GM18873 (cell line): Measurements from ENCODE around the gene NBPF3.
"Not testable (repeated sequence)": the region's sequence is repeated elsewhere in the genome, so short reads cannot be mapped to it uniquely, and the experiment has no call there.

Experiments
- ATAC-seq: cut with Tn5 transposase; IDR thresholded peaks from one replicate; pipeline ENCODE4 v1.9.1; 2021; ENCODE audit warnings: mild to moderate bottlenecking, moderate library complexity, moderate number of reproducible peaks; ENCODE audit not compliant: unreplicated experiment, low FRiP score

NBPF3 gene

DNA sequence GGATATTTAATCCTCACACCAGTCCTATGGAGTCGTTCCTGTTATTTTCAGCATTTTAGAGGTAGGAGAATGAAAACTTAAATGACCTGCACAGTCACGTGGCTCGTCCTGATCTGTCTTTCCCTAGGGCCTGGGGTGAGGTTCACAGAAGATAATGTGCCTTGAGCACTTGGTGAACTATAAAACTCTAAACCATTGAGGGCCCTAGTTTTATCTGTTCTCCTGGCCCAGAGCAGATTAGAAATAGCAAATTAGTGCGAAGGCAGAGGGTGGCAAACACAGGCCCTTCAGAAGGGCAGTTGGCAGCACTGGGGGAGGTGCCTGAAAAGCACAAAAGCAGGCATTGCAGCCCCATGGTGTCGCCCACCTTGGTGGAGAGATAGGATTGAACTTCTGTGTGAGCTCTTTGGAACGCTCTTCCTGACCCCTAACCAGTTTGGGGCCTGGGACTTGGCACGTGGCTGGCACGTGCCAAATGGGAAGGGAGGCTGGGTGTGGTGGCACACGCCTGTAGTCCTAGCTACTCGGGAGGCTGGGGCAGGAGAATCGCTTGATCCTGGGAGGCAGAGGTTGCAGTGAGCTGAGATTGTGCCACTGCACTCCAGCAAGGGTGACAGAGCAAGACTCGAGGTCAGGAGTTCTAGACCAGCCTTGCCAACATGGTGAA is 1.2 kb upstream of the NBPF3 start:
- ATAC-seq = not testable (repeated sequence)

- no peak for ATAC-seq
Measured at GRCh38 chr1:21439345-21439720, 604 bp upstream of the NBPF3 start.

DNA sequence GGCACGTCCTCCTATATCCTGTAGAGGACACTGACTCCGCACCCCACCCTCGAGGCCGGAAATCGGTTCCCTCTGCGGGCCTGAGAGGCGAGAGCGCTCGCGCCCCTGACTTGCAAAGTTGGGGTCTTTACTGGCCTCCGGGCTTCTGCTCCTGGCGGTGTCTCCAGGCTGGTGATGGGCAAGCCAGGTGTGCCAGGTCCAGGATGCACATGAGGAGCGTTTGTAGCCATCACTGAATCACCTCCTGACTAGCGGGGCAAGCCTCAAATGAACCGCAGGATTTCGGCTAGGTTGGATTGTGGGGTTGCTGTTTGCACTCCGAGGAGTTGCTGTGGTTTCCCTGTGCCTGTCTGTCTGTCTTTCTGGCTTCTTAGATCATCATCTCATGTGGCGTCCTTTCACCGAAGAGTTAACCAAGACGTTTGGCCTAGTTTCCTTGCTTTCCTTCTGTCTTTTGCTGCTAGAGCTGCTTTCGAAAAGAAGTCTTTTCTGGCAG is 741 bp downstream of the NBPF3 start:
- ATAC-seq = not testable (repeated sequence)

GRCh38 chr1:21446647-21447046 is 6.7 kb downstream of the NBPF3 start:
- not testable (repeated sequence) for ATAC-seq

DNA sequence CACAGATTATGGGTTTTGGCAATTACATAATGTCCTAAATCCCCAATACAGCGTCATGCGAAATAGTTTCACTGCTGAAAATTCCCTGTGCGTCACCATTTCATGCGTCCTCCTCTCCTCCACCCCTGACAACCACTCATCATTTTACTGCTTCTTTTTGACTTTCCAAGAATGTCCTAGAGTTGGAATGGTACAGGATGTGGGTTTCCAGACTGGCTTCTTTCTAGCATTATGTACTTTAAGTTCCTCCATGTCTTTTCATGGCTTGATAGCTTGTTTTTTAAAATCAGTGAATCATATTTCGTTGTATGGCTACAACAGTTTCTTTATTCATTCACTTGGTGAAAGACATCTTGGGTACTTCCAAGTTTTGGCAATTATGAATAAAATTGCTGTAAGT is 7.4 kb downstream of the NBPF3 start:
- ATAC-seq = no peak

DNA sequence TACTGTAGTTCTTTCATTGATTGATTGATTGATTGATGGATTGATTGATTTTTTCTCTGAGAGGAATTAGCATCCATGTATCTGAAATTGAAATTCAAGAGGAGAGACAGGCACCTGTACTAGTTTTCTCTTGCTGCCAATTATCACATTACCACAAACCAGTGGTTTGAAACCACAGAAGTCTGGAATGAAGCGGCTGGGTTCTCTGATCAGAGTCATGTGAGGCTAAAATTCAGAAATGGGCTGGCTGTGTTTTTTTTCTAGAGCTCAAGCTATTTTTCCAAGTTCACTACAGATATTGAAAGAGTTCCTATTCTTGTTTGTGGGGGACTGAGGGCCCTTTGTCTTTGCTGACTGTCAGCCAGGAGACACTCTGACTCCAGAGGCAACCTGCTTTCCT is 10.0 kb downstream of the NBPF3 start:
- no peak for ATAC-seq

DNA sequence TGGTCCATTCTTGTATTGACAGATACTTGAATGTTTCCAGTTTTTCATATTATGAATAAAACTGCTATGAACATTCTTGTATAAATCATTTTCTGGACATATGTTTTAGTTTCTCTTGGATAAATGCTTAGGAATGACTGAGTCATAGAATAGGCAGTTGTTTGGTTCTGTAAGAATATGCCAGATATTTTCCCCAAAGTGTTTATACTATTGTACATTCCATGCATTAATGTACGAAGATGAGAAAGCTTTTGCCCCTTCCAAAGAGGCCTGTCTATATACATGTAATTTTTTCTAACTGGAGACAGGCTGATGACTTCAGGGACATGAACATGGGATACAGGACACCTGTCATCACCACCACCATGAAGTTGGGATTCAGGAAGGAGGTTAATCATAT is 11.3 kb downstream of the NBPF3 start:
- no peak for ATAC-seq

DNA sequence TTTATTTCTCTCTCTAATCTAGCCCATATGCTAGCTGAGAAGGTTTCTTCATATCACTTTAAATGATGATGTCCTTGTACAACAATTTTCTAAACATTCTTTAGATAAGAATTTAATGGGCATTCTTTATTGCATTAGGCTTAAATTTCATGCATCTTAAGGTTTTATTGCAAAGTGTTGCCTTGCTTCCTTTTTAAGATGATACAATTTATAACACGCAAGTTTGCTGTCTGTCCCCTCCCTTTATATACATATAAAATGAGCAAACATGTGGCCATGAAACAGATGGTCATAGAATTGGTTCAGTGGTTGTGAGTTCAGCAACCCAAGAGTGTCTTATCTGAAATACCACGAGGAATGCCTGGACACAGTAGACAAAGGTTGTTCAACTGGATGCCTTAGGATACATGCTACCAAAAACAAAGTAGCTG is 12.1 kb downstream of the NBPF3 start:
- no peak for ATAC-seq

DNA sequence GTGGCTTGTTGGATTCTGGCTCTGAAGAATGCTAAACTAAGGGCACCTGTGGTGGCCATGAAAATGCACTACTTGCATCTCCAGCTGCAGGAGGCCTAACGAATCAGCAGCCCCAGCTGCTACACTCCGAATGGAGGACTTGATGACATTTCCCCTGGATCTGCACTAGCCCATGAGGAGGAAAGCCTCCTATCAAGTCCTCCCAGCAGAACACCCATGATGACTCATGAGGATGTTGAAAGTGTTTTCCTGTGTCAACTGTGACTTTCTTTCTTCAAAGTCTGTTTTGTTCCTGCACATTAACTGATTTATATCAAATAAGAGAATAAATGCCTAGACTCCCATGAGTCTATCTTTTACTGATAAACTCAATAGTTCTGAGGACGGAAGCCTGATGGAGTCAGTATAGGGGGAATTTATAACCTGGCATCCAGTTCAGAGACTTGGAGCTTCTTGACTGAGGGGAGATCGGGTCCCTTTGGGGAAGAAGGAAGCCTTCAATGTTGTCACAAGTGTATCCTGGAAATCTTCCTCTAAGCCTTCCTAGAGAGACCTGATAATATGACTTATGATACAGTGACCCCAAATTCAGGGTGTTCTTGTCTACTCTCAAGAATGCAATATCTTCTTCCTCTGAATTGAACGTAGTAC is 14.2 kb downstream of the NBPF3 start:
- ATAC-seq = not testable (repeated sequence)

DNA sequence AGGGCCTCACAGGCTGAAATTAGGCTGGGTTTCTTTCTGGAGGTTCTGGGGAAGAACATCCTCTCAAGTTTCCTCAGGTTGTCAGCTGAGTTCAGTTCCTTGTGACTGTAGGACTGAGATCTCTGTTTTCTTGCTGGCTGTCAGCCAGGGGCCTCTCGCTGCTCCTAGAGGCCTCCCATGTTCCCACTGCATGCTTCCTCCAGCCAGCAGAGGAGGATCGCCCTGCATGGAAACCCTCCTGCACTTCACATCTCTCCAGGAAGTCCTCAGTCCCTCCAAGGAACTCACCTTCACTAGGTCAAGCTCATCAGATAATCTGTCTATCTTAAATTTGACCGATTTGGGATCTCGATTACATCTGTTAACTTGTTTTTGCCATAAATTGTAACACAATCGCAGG is 15.0 kb downstream of the NBPF3 start:
- ATAC-seq = not testable (repeated sequence)

GRCh38 chr1:21457654-21458053 is 17.7 kb downstream of the NBPF3 start:
- ATAC-seq = no peak

DNA sequence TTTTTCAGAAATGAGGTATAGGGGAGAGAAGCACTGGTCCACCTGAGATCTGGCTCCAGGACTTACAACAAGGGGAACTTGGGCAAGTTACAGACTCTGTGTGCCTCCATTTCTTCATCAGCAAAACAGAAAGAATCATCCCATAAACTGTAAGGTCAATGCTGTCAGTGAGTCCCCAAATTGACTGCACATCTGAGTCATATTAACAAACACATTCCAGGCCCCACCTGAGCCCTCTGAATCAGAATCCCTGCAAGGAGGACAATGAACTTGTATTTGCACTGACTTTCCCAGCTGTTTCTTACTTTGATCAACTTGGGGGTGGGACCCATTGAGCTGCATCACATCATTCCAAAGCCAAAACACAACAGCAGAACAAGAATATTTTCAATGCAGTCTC is 25.2 kb downstream of the NBPF3 start:
- ATAC-seq = not testable (repeated sequence)

DNA sequence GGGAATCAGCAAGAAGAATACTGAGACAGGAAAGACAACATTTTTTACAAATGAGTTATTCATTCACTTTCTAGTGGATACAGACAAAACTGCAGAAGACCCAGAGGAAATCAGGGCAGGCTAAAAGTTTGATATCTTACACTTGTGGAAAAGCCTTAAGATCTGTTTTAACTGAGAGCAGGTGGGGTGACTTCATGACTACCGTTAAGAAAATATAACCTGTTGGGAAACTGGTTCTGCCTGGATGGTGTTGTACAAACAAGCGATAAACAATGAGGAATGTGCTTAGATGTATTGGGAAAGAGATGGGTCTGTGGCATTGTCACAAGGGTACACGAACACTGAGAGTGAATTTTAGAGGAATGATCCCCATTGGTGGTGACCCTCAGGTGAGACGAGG is 28.0 kb downstream of the NBPF3 start:
- ATAC-seq = not testable (repeated sequence)

DNA sequence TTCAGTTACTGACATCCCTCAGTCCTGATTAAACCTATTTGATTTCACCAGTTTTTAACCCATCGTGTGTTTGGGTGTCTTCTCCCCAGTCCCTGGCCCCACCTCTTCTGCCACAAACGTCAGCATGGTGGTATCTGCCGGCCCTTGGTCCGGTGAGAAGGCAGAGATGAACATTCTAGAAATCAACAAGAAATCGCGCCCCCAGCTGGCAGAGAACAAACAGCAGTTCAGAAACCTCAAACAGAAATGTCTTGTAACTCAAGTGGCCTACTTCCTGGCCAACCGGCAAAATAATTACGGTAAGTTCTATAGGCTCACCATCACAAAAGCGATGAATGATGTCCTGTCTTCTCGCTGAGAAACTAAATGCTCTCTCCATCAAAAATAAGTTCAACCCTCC is 28.7 kb downstream of the NBPF3 start:
- ATAC-seq = no peak

DNA sequence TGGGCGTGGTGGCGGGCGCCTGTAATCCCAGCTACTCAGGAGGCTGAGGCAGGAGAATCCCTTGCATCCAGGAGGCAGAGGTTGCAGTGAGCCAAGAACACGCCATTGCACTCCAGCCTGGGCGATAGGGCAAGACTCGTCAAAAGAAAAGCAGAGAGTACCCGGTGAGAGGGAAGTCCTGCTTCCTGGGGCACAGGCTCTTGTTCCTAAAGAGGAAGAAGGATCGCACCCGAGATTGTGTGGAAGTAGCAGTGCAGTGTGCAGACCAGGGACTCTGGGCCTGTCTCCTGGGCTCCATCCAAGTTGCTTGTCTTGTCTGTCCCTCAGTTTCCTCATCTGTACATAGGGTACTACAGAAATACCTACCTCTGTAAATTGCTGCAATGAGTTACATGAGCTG is 29.6 kb downstream of the NBPF3 start:
- ATAC-seq = no peak

GRCh38 chr1:21472861-21473260 is 32.9 kb downstream of the NBPF3 start:
- ATAC-seq = no peak

GRCh38 chr1:21478356-21478755 is 38.4 kb downstream of the NBPF3 start:
- no peak for ATAC-seq

GRCh38 chr1:21483881-21484280 is 43.9 kb downstream of the NBPF3 start:
- not testable (repeated sequence) for ATAC-seq

DNA sequence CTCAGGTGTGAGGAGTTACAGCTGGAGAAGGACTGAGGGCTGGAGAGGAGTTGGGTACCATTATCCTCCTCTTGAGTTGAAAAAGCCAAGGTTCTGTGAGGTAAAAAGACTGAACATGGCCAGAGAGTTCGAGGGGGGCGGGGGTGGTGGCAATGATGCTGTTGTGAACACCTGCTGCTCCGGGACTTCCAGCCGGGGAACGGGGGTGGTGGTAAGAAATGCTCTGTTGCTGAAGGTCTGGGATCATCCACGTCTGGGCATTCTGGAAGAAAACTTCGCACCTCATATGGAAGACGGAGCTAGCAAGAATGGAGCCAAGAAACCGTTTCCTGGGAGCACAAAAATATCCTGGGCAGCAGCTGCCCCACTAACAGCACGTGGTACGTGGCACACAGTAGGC is 49.2 kb downstream of the NBPF3 start:
- no peak for ATAC-seq

GRCh38 chr1:21490774-21491487 is 51.0 kb downstream of the NBPF3 start:
- no peak for ATAC-seq
